ENCODE results near the gene PANK2. TPM values are rescaled to one million over a fixed set of nuclear protein-coding genes. Genes with fewer than 3 reads are reported as not detected.
"Not testable (repeated sequence)": the region's sequence is repeated elsewhere in the genome, so short reads cannot be mapped to it uniquely, and the experiment has no call there.

The PANK2 gene
- total RNA-seq, 1 donor from 2014 or later: 40.3 TPM

- no peak for TF ChIP-seq CTCF (IDR thresholded peaks at IDR 0.05; ENCODE audit: insufficient read depth, low read length, severe bottlenecking)
- DNase-seq (ENCODE audit: low read depth): no peak
- no peak for FAIRE-seq
- peaks cover 3% of the 10 kb centered on the region for H3K36me3 ChIP-seq (ENCODE audit: control insufficient read depth, insufficient read depth, low read length)
- H3K4me3 ChIP-seq (ENCODE audit: low read depth, low read length): no peak overlapping the region
- H3K27me3 ChIP-seq (ENCODE audit: control insufficient read depth, insufficient read depth, low read length): no peaks in the 10 kb centered on the region
These were observed 15.7 kb upstream of the PANK2 start for GRCh38 chr20:3873507-3873906.

GRCh38 chr20:3874194-3874844 lies 14.9 kb upstream of the PANK2 start:
- DNase-seq (ENCODE audit: low read depth): no peak
- Histone ChIP-seq H3K36me3 (ENCODE audit: control insufficient read depth, insufficient read depth, low read length) (peaks cover 3% of the 10 kb centered on the region), H3K27me3 (ENCODE audit: control insufficient read depth, insufficient read depth, low read length) (no peaks in the 10 kb centered on the region), H3K4me3 (ENCODE audit: low read depth, low read length) (no peak overlapping the region)
- no peak for TF ChIP-seq CTCF (IDR thresholded peaks at IDR 0.05; ENCODE audit: insufficient read depth, low read length, severe bottlenecking)
- no peak for FAIRE-seq

GRCh38 chr20:3875378-3875974 lies 13.7 kb upstream of the PANK2 start:
- Histone ChIP-seq H3K27me3 (ENCODE audit: control insufficient read depth, insufficient read depth, low read length) (no peaks in the 10 kb centered on the region), H3K36me3 (ENCODE audit: control insufficient read depth, insufficient read depth, low read length) (peaks cover 3% of the 10 kb centered on the region), H3K4me3 (ENCODE audit: low read depth, low read length) (no peak overlapping the region)
- TF ChIP-seq CTCF (IDR thresholded peaks at IDR 0.05; ENCODE audit: insufficient read depth, low read length, severe bottlenecking): no peak
- FAIRE-seq: no peak
- no peak for DNase-seq (ENCODE audit: low read depth)

GRCh38 chr20:3876000-3876399 lies 13.2 kb upstream of the PANK2 start:
- FAIRE-seq: no peak
- Histone ChIP-seq H3K36me3 (ENCODE audit: control insufficient read depth, insufficient read depth, low read length) (peaks cover 3% of the 10 kb centered on the region), H3K4me3 (ENCODE audit: low read depth, low read length) (no peak overlapping the region), H3K27me3 (ENCODE audit: control insufficient read depth, insufficient read depth, low read length) (no peaks in the 10 kb centered on the region)
- DNase-seq (ENCODE audit: low read depth): no peak
- no peak for TF ChIP-seq CTCF (IDR thresholded peaks at IDR 0.05; ENCODE audit: insufficient read depth, low read length, severe bottlenecking)

- no peak overlapping the region for H3K4me3 ChIP-seq (ENCODE audit: low read depth, low read length)
- H3K36me3 ChIP-seq (ENCODE audit: control insufficient read depth, insufficient read depth, low read length): peaks cover 2% of the 10 kb centered on the region
- FAIRE-seq (no peak), DNase-seq (ENCODE audit: low read depth) (no peak)
- TF ChIP-seq CTCF (IDR thresholded peaks at IDR 0.05; ENCODE audit: insufficient read depth, low read length, severe bottlenecking): no peak
- H3K27me3 ChIP-seq (ENCODE audit: control insufficient read depth, insufficient read depth, low read length): no peaks in the 10 kb centered on the region
These were observed 12.5 kb upstream of the PANK2 start for GRCh38 chr20:3876676-3877075.

- DNase-seq (ENCODE audit: low read depth); FAIRE-seq; H3K36me3 ChIP-seq (ENCODE audit: control insufficient read depth, insufficient read depth, low read length); H3K4me3 ChIP-seq (ENCODE audit: low read depth, low read length); H3K27me3 ChIP-seq (ENCODE audit: control insufficient read depth, insufficient read depth, low read length): not testable (repeated sequence)
These were observed 10.3 kb upstream of the PANK2 start for GRCh38 chr20:3878921-3879274.
